ENCODE measurements around the gene PRRT3.
"Not testable (repeated sequence)": the region's sequence is repeated elsewhere in the genome, so short reads cannot be mapped to it uniquely, and the experiment has no call there.

Gene PRRT3

GRCh38 chr3:9947025-9947995 is 4.9 kb downstream of the PRRT3 start:
- peak; percentile 44 to 83 for DNase-seq

GRCh38 chr3:9946112-9947024 is 5.8 kb downstream of the PRRT3 start:
- DNase-seq, result peak; percentile 64 to 95

GRCh38 chr3:9945358-9945757 is 6.8 kb downstream of the PRRT3 start:
- DNase-seq, result no peak

- no peak for DNase-seq
Observed at GRCh38 chr3:9944271-9944670, 7.9 kb downstream of the PRRT3 start.

- no peak for DNase-seq
Observed at GRCh38 chr3:9942934-9943690, 9.1 kb downstream of the PRRT3 start.

GRCh38 chr3:9942164-9942563 is 10.0 kb downstream of the PRRT3 start:
- DNase-seq, result no peak

- DNase-seq, result no peak
Observed at GRCh38 chr3:9940746-9941145, 11.5 kb downstream of the PRRT3 start.

GRCh38 chr3:9939906-9940305 is 12.3 kb downstream of the PRRT3 start:
- DNase-seq, result not testable (repeated sequence)

GRCh38 chr3:9938966-9939365 is 13.2 kb downstream of the PRRT3 start:
- no peak for DNase-seq

- DNase-seq, result no peak
Observed at GRCh38 chr3:9937486-9938238, 14.5 kb downstream of the PRRT3 start.

GRCh38 chr3:9935966-9936510 is 16.2 kb downstream of the PRRT3 start:
- no peak for DNase-seq

GRCh38 chr3:9934993-9935392 is 17.2 kb downstream of the PRRT3 start:
- DNase-seq, result no peak

- peak in 1 of 2 experiments; percentile 56 for DNase-seq
Observed at GRCh38 chr3:9934235-9934621, 18.0 kb downstream of the PRRT3 start.

GRCh38 chr3:9933561-9934234 is 18.5 kb downstream of the PRRT3 start, which contains the start of gene CRELD1:
CRELD1 (plus strand) TSS chr3:9933834; CDS start chr3:9934439, 605 bp downstream.
- peak; percentile 89 to 97 for DNase-seq

GRCh38 chr3:9932843-9933560 is 19.2 kb downstream of the PRRT3 start:
- DNase-seq, result peak in 1 of 2 experiments; percentile 83

GRCh38 chr3:9932535-9932842 is 19.7 kb downstream of the PRRT3 start:
- no peak for DNase-seq

GRCh38 chr3:9930804-9931418 is 21.3 kb downstream of the PRRT3 start:
- no peak for DNase-seq

GRCh38 chr3:9928158-9928557 is 24.1 kb downstream of the PRRT3 start:
- DNase-seq, result no peak

- no peak for DNase-seq
Observed at GRCh38 chr3:9918261-9919038, 33.8 kb downstream of the PRRT3 start.
